Gastroesophageal sphincter (tissue), 3 donors: ENCODE measurements around the gene STING1.

Experiments used
- POLR2A ChIP-seq, 2 donors: fragments of 450-650 bp; IDR thresholded peaks; one replicate each; pipeline ENCODE4 v1.6.1; 2017; ENCODE audit warnings: antibody characterized with exemption in 2 of 2, mild to moderate bottlenecking in 2 of 2, moderate library complexity in 1 of 2
- POLR2AphosphoS5 ChIP-seq: sonication (generic); formaldehyde crosslinking; IDR thresholded peaks from one replicate; pipeline ENCODE4 v1.6.1; 2017; ENCODE audit warnings: antibody characterized with exemption
- TF ChIP-seq, protein P1 (sequence below), 4 experiments: fragments of 200-600 bp in 2 of 4; fragments of 450-650 bp in 2 of 4; sonication (generic) in 1 of 4; IDR thresholded peaks; one replicate each; pipeline ENCODE4 v1.5.1; 2017 to 2019; ENCODE audit warnings: antibody characterized with exemption in 4 of 4, mild to moderate bottlenecking in 2 of 4, moderate library complexity in 2 of 4

DNA sequence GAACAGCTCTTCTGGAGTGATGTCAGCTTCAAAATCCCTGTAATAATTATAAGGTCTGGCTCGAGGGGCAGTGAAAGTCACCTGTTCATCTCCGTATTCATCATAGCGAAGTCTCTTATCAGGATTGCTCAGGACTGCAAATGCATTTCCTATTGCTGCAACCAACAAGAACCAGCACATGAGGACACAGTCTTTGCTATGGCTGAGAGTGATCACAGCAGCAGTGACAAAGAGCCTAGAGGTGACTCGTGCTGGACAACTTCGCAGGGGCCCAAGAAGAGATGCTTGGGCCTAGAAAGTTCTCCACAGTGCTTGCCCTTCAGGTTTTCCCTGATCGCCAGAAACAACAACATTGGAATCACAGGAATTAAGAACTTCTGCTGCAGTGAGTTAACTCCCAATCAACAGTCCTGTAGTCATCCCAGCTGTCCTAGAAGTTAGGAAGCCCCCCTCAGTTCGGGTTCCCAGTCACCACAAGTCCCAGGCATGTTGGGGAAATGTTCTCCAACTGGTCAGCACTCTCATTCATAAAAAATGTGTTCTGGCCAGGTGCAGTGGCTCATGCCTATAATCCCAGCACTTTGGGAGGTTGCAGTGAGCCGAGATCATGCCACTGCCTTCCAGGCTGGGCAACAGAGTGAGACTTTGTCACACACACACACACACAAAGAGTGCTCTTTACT, 56.2 kb downstream of the STING1 start:
- TF ChIP-seq POLR2AphosphoS5 (no peak), POLR2A (IDR thresholded peaks at IDR 0.05) (no peak)
- TF ChIP-seq, protein P1, sequence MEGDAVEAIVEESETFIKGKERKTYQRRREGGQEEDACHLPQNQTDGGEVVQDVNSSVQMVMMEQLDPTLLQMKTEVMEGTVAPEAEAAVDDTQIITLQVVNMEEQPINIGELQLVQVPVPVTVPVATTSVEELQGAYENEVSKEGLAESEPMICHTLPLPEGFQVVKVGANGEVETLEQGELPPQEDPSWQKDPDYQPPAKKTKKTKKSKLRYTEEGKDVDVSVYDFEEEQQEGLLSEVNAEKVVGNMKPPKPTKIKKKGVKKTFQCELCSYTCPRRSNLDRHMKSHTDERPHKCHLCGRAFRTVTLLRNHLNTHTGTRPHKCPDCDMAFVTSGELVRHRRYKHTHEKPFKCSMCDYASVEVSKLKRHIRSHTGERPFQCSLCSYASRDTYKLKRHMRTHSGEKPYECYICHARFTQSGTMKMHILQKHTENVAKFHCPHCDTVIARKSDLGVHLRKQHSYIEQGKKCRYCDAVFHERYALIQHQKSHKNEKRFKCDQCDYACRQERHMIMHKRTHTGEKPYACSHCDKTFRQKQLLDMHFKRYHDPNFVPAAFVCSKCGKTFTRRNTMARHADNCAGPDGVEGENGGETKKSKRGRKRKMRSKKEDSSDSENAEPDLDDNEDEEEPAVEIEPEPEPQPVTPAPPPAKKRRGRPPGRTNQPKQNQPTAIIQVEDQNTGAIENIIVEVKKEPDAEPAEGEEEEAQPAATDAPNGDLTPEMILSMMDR (IDR thresholded peaks at IDR 0.05): no peak
